NK-92 (cell line): ENCODE results near the gene ZNF45.
"Not testable (repeated sequence)": the region's sequence is repeated elsewhere in the genome, so short reads cannot be mapped to it uniquely, and the experiment has no call there.

Experiments used
- DNase-seq: peaks from one replicate; lab custom pipeline; 2025; ENCODE audit not compliant: unreplicated experiment; lab: John Stamatoyannopoulos, UW

The ZNF45 gene

GRCh38 chr19:43934985-43935708 lies at the start of gene ZNF45:
Gene ZNF45 (minus strand): TSS chr19:43935282. CDS start chr19:43922185, 13,097 bp downstream.
- DNase-seq, result no peak

DNA sequence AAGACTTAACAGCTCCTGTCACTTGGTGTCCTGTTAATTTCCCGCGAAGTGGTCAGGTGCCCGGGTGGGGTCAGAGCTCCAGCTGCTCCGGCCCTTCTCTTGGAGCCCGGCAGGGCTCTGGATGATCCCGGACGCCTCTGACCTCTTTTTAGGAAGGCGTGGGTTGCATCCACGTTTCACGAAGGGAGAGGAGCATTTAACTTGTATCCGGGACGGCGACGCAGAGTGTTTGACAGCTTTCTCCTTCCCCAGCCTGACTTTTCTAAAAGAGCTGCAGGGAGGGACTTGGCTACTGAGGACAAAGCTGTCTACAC lies 49.6 kb upstream of the ZNF45 start:
- DNase-seq, result no peak

GRCh38 chr19:43983912-43984686 lies 49.0 kb upstream of the ZNF45 start, which contains the start of gene ZNF155:
Gene ZNF155 (plus strand): TSS chr19:43984188. CDS start chr19:43988544, 4,356 bp downstream.
- DNase-seq, result no peak

DNA sequence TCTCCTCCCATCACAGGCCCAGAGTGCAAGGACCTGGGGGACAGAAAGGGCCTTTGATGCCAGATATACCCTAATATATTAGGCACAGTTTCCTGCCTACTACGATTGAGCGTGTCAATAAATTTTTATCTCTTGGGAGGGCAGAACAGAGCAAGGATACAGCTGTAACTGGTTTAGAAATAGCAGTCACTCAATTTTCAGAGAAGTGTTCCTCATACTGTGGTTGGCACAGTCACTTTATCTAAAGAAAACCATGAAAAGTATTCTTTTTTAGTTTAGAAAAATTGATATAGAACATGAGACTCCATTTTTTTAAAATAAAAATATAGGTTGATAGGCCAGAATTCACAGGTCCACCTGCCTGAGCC lies 48.4 kb upstream of the ZNF45 start:
- DNase-seq, result no peak

GRCh38 chr19:43976732-43977131 lies 41.6 kb upstream of the ZNF45 start:
- no peak for DNase-seq

DNA sequence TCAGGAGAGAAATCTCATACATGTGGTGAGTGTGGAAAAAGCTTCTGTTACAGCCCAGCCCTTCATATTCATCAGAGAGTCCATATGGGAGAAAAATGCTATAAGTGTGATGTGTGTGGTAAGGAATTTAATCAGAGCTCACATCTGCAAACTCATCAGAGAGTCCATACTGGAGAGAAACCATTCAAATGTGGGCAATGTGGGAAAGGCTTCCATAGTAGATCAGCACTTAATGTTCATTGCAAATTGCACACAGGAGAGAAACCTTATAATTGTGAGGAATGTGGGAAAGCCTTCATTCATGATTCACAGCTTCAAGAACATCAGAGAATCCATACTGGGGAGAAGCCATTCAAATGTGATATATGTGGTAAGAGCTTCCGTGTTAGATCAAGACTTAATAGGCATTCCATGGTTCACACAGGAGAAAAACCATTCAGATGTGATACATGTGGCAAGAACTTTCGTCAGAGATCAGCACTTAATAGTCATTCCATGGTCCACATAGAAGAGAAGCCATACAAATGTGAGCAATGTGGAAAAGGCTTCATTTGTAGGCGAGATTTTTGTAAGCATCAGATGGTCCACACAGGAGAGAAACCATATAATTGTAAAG lies 31.1 kb upstream of the ZNF45 start:
- DNase-seq, result no peak

DNA sequence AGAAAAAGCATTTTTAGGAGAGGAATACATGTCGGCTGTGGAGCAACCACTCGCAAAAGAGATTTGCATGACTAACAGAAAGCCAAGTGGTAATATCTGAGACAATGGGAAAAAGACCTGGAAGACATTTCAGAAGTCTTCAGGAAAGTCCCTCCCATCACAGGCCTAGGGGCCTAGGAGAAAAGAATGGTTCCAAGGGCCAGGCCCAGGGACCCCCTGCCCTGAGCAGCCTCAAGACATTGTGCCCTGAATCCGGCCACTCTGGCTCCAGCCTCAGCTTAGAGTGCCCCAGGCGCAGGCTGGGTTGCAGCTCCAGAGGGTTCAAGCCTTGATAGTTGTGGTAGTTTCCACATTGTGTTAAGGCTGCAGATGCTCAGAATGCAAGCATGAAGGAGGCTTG lies 25.3 kb upstream of the ZNF45 start:
- DNase-seq, result no peak

DNA sequence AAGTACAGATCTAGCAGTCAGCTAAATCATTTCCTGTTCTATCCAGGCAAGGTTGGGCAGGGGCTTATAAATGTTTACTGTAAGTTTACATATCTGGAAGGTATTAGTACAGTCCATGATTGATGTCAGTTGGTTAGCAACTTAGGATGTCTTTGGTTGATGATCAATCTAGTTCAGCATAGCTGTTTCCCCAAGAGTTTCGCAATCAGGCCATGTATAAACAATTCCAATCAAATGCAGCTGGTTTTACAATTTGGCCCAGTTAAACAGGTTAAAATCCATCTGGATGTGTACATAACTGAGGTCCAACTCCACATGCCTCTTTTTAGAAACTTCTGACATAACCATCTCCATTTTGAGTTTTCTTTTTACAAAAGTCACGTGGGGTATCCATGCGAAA lies 22.8 kb upstream of the ZNF45 start:
- DNase-seq, result no peak

DNA sequence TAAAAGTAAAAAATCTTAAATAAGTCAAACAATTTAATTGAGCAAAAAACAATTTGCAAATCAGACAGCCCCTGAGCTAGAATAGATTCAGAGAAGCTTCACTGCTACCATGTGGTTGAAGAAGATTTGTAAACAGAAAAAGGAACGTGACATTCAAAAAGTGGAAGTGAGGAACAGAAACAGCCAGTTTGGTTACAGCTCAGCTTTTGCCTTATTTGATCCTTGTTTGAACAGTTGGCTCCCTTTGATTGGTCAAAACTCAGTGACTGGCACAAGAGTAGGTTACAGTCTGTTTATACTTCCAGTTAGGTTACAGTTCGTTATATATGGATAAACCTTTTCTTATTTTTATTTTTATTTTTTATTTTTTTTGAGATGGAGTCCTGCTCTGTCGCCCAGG lies 21.7 kb upstream of the ZNF45 start:
- DNase-seq, result no peak

DNA sequence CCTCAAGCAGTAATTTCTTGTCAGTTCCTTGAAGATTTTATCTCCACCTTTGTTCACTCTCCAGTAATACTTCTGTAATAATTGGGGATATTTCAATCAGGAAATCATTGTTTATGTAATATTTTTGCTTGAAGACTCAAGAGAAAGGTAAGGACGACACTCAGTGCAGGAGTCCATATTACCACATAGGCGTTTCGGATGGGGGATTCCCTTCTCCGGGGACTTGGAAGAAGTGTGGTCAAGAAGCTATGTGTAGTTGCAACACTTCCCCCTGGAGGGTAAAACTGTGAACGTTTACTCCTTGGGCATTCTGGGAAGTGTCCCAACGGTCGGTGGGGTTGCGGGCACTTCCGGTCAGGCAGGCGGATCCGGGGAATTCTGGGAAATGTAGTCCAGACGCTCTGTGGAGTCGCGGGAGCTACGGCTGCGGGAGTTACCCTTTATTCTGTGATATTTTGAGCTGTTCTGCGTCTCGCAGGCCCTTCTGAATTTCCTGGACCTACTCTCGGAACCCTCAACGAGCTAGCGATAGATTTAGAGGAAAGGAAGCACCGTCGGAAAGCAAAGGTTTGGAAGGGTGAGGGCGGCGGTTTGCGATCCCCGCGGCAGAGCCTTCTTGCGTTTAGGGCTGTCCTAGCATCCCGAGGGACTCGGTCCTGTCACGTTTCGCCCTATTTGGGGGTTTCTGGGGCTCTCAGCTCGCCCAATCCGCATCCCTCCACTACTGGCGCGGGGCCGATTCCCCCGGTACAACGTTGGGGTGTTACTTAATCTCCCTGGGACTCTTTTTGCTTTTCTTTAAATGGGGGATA lies 16.0 kb upstream of the ZNF45 start, which contains the start of gene ZNF221:
ZNF221 (plus strand) TSS at position 395 of the 812 bp plus-strand sequence. CDS start 11,499 bp downstream, outside the sequence.
- DNase-seq, result no peak

GRCh38 chr19:43949803-43950202 lies 14.7 kb upstream of the ZNF45 start:
- not testable (repeated sequence) for DNase-seq

DNA sequence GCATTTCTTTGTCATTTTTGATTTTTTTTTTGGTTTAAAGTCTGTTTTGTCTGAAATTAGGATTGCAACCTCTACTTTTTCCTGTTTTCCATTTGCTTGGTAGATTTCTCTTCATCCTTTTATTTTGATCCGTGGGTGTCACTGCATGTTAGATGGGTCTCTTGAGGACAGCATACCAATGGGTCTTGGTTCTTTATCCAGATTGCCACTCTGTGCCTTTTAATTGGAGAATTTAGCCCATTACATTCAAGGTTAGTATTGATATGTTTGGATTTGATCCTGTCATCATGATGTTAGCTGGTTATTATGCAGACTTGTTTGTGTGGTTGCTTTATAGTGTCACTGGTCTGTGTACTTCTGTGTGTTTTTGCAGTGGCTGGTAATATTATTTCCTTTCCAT lies 12.3 kb upstream of the ZNF45 start:
- DNase-seq, result not testable (repeated sequence)

GRCh38 chr19:43941209-43941608 lies 6.1 kb upstream of the ZNF45 start:
- DNase-seq, result no peak

- no peak for DNase-seq
Measured at GRCh38 chr19:43940719-43941118, 5.6 kb upstream of the ZNF45 start.

- no peak for DNase-seq
Measured at GRCh38 chr19:43939557-43940260, 4.6 kb upstream of the ZNF45 start.

GRCh38 chr19:43936188-43936587 lies 1.1 kb upstream of the ZNF45 start:
- DNase-seq, result no peak

DNA sequence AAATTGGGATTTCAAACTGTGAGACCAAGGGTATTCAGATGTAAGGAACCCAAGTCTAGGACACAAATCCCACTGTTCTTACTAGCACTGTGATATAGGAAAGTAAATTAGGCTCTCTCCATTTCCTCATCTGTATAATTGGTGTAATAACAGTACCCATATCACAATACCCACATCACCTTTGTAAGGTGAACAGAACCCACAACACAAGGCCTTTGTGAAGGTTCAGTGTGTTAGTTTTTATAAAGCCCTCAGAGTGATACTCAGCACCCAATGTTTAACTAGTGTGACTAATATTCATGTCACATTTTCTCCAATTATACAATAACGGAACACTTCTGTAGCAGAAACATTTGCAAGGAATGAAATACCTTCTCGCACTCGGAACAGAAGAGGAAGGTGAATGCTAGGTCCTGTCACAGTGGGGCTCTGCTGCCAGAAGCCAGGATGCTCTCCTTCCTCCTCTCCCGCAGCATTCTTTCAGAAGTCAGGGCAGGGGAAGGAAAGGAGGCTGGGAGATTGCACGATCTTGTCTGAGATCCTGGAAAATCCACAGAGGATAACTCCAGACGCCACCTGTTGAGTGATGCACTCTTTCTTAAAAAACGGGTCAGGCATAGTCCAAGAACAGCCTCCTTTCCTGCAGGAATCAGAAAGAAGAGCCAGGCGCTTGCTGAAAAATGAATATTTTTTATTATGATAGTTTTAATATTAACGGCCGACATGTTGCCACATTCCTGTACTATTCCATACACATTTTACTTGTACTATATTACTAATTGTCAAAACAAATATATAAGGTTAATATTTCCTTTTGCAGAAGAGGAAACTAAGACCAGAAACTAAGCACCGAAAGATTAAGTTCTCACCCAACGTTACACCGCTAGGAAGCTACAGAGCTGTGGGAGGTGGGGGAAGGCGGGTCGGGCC lies 762 bp downstream of the ZNF45 start:
- DNase-seq, result no peak

DNA sequence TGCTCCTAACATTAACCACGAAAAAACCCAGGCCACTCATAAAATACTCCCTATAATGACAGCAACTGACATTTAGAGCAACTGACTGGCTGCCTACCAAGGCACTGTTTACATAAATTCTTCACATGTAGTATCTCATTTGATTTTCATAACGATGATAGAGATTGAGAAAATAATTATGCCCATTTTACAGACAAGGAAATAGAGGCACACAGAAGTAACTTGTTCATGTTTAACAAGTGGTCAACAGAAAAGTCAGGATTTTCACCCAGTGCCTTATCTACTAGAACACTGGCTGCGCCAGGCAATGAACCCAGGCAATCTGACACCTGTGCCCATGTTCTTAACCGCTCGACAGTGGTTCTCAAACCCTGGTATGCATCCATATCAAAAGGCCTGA lies 6.3 kb downstream of the ZNF45 start:
- DNase-seq, result no peak

DNA sequence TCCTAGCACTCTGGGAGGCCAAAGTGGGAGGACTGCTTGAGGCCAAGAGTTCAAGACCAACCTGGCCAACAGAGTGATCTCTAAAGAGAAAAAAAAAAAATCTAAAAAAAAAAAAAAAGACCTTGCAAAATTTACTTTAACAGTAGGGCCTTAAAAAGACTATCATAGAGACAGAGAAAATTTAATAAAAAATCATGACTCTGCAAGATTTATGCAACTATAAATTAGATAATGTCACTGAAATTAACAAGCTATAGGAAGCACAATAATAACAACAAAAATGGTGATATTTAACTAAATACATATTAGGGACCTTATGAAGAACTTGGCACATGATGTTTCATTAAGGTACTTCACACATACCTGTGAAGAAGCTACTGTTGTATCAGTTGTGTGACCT lies 11.2 kb downstream of the ZNF45 start:
- DNase-seq, result no peak

DNA sequence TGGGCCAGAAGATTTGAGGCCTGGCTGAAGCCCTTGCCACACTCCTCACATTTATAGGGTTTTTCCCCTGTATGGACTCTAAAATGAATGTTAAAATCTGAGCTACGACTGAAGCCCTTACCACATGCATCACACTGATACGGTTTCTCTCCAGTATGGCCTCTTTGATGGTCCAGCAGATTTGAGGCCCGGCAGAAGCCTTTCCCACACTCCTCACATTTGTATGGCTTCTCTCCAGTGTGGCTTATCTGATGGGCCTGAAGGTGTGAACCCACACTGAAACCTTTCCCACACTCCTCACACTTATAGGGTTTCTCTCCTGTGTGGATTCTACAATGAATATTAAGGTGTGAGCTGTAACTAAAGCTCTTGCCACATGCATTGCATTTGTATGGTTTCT lies 21.0 kb downstream of the ZNF45 start:
- DNase-seq, result no peak
